HG02571 (cell line): ENCODE data around the gene RCAN1.
"Not testable (repeated sequence)": the region's sequence is repeated elsewhere in the genome, so short reads cannot be mapped to it uniquely, and the experiment has no call there.

Experiments used
- ATAC-seq: cut with Tn5 transposase; IDR thresholded peaks from one replicate; pipeline ENCODE4 v1.9.1; 2021; ENCODE audit warnings: mild to moderate bottlenecking, moderate library complexity; ENCODE audit not compliant: unreplicated experiment

Gene RCAN1

DNA sequence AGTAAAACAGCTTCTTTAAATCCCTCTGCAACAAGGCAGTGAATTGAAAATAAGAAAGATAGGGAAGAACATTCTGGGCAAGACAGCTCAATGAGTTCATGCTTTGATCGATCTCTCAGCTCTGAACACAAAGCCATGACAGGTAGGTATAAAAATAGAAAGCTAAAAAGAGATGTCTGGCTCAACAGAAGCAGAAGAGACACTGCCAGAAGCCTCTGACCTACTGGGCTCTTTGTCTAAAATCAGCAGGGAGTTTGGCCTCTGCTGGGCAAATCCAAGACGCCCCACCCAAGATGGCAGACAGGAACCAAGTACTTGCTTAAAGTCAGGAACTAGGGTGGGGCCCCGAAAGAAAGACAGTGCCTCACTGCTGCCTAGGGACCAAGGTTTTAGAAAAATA, 147.6 kb downstream of the RCAN1 start:
- not testable (repeated sequence) for ATAC-seq
